Measurements from ENCODE around the gene TMEM132D. TPM values are rescaled to one million over a fixed set of nuclear protein-coding genes. Genes with fewer than 3 reads are reported as not detected.

Gene TMEM132D
- total and polyA plus RNA-seq, 2 experiments from 2014 or later = 2.0 to 2.4 TPM

- Histone ChIP-seq H4K20me1 (ENCODE audit: insufficient read depth, poor library complexity, severe bottlenecking) (no peaks in the 10 kb centered on the region), H3K4me2 (peak overlapping the region; percentile 17), H3K9me3 (ENCODE audit: low read depth) (no peaks in the 10 kb centered on the region), H3K36me3 (replicated peaks; ENCODE audit: insufficient read depth, low read depth) (no peaks in the 10 kb centered on the region), H2AFZ (no peak overlapping the region), H3K27ac (no peak overlapping the region), H3K79me2 (no peaks in the 10 kb centered on the region), H3K4me1 (ENCODE audit: insufficient read depth) (peaks cover 35% of the 10 kb centered on the region), H3K4me3 (no peak overlapping the region), H3K27me3 (no peaks in the 10 kb centered on the region), H3K9me2 (replicated peaks; ENCODE audit: insufficient read depth) (no peaks in the 10 kb centered on the region)
- 33% methylated on average over 5 of the region's 5 CpGs for WGBS (ENCODE audit: low lambda C conversion rate, missing lambda C conversion rate)
- no peak for TF ChIP-seq EZH2 (IDR thresholded peaks at IDR 0.05; ENCODE audit: borderline replicate concordance)
- no peak for TF ChIP-seq EZH2phosphoT487 (IDR thresholded peaks at IDR 0.05; ENCODE audit: low read depth, severe bottlenecking, unreplicated experiment)
- no peak for TF ChIP-seq CTCF (IDR thresholded peaks at IDR 0.05; ENCODE audit: poor library complexity)
- no peak for DNase-seq (ENCODE audit: low spot score)
Measured at GRCh38 chr12:129610601-129611120, 293.2 kb downstream of the TMEM132D start.

- no peaks in the 10 kb centered on the region for H3K36me3 ChIP-seq (replicated peaks; ENCODE audit: insufficient read depth, low read depth)
- no peaks in the 10 kb centered on the region for H3K27me3 ChIP-seq
- peak overlapping the region; percentile 17 for H2AFZ ChIP-seq
- H3K9me3 ChIP-seq (ENCODE audit: low read depth) = peaks cover 3% of the 10 kb centered on the region
- peak overlapping the region; percentile 65 for H3K27ac ChIP-seq
- TF ChIP-seq EZH2phosphoT487 (IDR thresholded peaks at IDR 0.05; ENCODE audit: low read depth, severe bottlenecking, unreplicated experiment) (no peak), EZH2 (IDR thresholded peaks at IDR 0.05; ENCODE audit: borderline replicate concordance) (no peak), CTCF (IDR thresholded peaks at IDR 0.05; ENCODE audit: poor library complexity) (no peak)
- H3K4me3 ChIP-seq = no peak overlapping the region
- H4K20me1 ChIP-seq (ENCODE audit: insufficient read depth, poor library complexity, severe bottlenecking) = no peaks in the 10 kb centered on the region
- H3K79me2 ChIP-seq = no peaks in the 10 kb centered on the region
- no peak for DNase-seq (ENCODE audit: low spot score)
- no peaks in the 10 kb centered on the region for H3K9me2 ChIP-seq (replicated peaks; ENCODE audit: insufficient read depth)
- WGBS (ENCODE audit: low lambda C conversion rate, missing lambda C conversion rate) = 32% methylated on average over 5 of the region's 5 CpGs
- H3K4me1 ChIP-seq (ENCODE audit: insufficient read depth) = peaks cover 24% of the 10 kb centered on the region
- H3K4me2 ChIP-seq = peak overlapping the region; percentile 53
Measured at GRCh38 chr12:129607756-129608155, 296.1 kb downstream of the TMEM132D start.

GRCh38 chr12:129607301-129607700, 296.5 kb downstream of the TMEM132D start:
- H3K27me3 ChIP-seq = no peaks in the 10 kb centered on the region
- no peak for TF ChIP-seq CTCF (IDR thresholded peaks at IDR 0.05; ENCODE audit: poor library complexity)
- no peak for TF ChIP-seq EZH2 (IDR thresholded peaks at IDR 0.05; ENCODE audit: borderline replicate concordance)
- TF ChIP-seq EZH2phosphoT487 (IDR thresholded peaks at IDR 0.05; ENCODE audit: low read depth, severe bottlenecking, unreplicated experiment) = no peak
- H4K20me1 ChIP-seq (ENCODE audit: insufficient read depth, poor library complexity, severe bottlenecking) = no peaks in the 10 kb centered on the region
- no peaks in the 10 kb centered on the region for H3K36me3 ChIP-seq (replicated peaks; ENCODE audit: insufficient read depth, low read depth)
- no peaks in the 10 kb centered on the region for H3K9me2 ChIP-seq (replicated peaks; ENCODE audit: insufficient read depth)
- H3K4me3 ChIP-seq = no peak overlapping the region
- WGBS (ENCODE audit: low lambda C conversion rate, missing lambda C conversion rate) = 40% methylated on average over 7 of the region's 7 CpGs
- no peak overlapping the region for H2AFZ ChIP-seq
- peak overlapping the region; percentile 53 for H3K4me2 ChIP-seq
- DNase-seq (ENCODE audit: low spot score) = peak; percentile 25
- H3K27ac ChIP-seq = peak overlapping the region; percentile 65
- H3K9me3 ChIP-seq (ENCODE audit: low read depth) = peaks cover 3% of the 10 kb centered on the region
- H3K79me2 ChIP-seq = no peaks in the 10 kb centered on the region
- H3K4me1 ChIP-seq (ENCODE audit: insufficient read depth) = peaks cover 24% of the 10 kb centered on the region
